Spleen (tissue), 7 donors: ENCODE data around the gene CCN5.

Experiments
- POLR2A ChIP-seq, 3 donors: fragments of 450-650 bp; IDR thresholded peaks; one replicate each; pipeline ENCODE4 v1.5.1; 2017; ENCODE audit warnings: antibody characterized with exemption in 3 of 3, mild to moderate bottlenecking in 1 of 3
- TF ChIP-seq, protein P1 (sequence below), 11 experiments: fragments of 200-600 bp in 7 of 11; fragments of 450-650 bp in 4 of 11; sonication (generic) in 4 of 11; IDR thresholded peaks in 8 of 11; conservative IDR thresholded peaks in 3 of 11; 1 replicate in 7 of 11; 2 replicates in 4 of 11; pipeline versions ENCODE4 v1.4.0 to v1.8.0; 2016 to 2021; ENCODE audit warnings: antibody characterized with exemption in 11 of 11, inconsistent platforms in 4 of 11, mild to moderate bottlenecking in 1 of 11
- donor health status: DM: no; HTN: no; CAD: no; lungs with moderate emphysema.
- donor health status: DM: no; HTN: no; CAD: no.
- donor health status: DM: no; HTN: no; CAD: no.

DNA sequence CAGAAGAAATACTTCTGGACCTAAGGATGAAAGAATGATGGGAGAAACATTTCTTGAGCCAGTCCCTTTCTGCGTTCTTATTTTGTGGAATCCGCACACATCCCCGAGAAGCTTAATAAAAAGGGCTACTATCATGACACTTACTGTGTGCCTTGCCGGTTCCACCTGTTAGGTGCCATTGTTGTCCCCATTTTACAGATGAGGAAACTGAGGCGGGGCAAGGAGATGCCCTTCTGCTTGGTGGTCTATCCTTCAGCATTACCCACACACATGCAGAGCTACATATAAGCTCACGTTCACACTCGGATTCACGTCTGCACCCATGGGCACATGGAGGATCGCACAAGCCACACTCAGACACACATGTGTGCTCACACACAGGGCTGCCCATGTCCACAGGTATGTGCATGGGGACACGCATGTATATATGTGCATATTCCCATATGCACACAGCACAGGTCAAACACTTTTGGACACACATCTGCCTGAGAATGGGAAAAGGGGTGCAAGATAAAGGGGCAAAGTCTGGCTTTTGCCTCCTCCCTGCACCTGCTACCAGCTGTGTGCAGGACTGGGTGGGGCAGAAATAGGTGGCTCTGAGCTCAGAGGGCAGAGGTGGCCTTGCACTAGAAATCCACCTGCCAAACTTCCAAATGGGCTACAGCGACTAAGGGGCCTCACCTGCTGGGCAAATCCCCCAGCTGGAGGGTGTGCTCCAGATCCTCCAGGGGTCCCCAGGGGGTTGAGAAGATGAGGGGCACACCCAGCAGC lies 33.2 kb upstream of the CCN5 start:
- TF ChIP-seq, protein P1, sequence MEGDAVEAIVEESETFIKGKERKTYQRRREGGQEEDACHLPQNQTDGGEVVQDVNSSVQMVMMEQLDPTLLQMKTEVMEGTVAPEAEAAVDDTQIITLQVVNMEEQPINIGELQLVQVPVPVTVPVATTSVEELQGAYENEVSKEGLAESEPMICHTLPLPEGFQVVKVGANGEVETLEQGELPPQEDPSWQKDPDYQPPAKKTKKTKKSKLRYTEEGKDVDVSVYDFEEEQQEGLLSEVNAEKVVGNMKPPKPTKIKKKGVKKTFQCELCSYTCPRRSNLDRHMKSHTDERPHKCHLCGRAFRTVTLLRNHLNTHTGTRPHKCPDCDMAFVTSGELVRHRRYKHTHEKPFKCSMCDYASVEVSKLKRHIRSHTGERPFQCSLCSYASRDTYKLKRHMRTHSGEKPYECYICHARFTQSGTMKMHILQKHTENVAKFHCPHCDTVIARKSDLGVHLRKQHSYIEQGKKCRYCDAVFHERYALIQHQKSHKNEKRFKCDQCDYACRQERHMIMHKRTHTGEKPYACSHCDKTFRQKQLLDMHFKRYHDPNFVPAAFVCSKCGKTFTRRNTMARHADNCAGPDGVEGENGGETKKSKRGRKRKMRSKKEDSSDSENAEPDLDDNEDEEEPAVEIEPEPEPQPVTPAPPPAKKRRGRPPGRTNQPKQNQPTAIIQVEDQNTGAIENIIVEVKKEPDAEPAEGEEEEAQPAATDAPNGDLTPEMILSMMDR (IDR thresholded peaks at IDR 0.05 in 8 of 11, conservative IDR thresholded peaks at IDR 0.05 in 3 of 11), result no peak
- no peak for TF ChIP-seq POLR2A (IDR thresholded peaks at IDR 0.05)
